HL-60/S4 treated with retinoic acid at 250 ng/mL for 4 days and 3 days (cell line): Measurements from ENCODE around the gene S100A12.

Experiments
- in situ Hi-C: fragments of 300-500 bp; cut with MboI; formaldehyde crosslinking; loops from 2 replicates; pipeline ENCODE4 v1.7.0; 2022; ENCODE audit warnings: low sequenced_read_pairs

The S100A12 gene

GRCh38 chr1:153371231-153371630, 4.2 kb downstream of the S100A12 start:
- in situ Hi-C loops, result loop anchor here (25.0 kb wide), 1 partner anchor 616 kb away; the partner anchor contains the start of genes JTB, RAB13 and RPS27

DNA sequence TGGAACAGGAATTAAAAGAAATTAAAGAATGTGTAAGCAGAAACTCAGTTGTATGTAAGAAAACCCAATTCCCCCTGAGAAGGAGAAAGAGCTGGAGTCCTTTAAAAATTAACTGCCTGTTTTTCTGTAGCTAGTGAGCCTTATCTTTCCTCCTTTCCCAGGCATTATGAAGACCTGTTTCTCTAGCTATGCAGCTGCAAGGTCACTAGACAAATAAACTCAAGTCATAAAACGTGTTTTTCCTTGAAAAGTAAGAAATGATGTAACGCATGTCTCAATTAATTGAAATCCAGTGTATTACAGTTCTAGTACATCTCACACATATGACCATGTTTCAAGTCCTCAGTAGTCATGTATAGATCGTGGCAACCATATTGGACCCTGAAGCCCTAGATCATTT, 5.3 kb downstream of the S100A12 start:
- in situ Hi-C loops, result loop anchor here (25.0 kb wide), 1 partner anchor 617 kb away; the partner anchor contains the start of genes JTB, RAB13 and RPS27

GRCh38 chr1:153368495-153368894, 6.9 kb downstream of the S100A12 start:
- in situ Hi-C loops, result loop anchor here (25.0 kb wide), 1 partner anchor 619 kb away; the partner anchor contains the start of genes JTB, RAB13 and RPS27

DNA sequence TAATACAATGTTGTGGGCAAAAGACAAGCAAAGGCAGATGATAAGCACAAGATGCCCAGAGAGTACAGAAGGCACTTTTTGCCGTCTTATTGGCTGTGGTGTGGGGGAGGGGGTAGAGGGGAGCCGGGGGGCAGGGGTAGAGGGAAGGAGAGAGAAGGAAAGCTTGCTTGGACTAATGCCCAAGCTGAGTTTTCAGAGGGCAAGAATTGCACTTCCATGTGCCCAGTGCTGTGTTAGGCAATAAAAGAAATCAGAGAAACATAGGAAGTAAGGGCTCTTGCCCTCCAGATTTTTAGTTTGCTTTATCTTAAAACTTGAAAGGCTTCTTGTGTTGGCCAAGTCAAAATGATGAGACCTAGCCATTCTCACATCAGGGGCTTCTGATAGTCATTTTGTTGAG, 8.3 kb downstream of the S100A12 start:
- in situ Hi-C loops, result loop anchor here (25.0 kb wide), 1 partner anchor 620 kb away; the partner anchor contains the start of genes JTB, RAB13 and RPS27

GRCh38 chr1:153366261-153366660, 9.2 kb downstream of the S100A12 start:
- in situ Hi-C loops, result loop anchor here (25.0 kb wide), 1 partner anchor 621 kb away; the partner anchor contains the start of genes JTB, RAB13 and RPS27

DNA sequence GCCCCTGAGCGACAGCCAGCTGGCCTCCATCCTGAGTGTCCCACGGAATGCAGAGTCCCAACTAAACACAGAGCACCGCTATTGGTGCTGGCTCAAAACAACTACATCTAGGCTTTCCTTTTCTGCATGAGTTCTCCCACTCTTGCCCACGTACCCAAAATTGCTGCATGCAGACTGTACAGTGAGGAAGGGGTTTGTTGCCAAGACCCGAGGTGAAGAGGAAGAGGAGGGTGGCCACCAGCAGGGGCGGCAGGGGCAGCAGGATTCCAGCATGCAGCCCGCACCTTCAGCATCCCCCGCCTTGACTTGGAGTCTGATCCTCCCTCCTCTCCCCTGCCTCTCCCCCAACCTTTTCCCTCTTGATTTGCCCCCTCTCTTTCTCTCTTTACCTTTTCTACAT, 9.7 kb downstream of the S100A12 start:
- in situ Hi-C loops, result loop anchor here (25.0 kb wide), 1 partner anchor 622 kb away; the partner anchor contains the start of genes JTB, RAB13 and RPS27

DNA sequence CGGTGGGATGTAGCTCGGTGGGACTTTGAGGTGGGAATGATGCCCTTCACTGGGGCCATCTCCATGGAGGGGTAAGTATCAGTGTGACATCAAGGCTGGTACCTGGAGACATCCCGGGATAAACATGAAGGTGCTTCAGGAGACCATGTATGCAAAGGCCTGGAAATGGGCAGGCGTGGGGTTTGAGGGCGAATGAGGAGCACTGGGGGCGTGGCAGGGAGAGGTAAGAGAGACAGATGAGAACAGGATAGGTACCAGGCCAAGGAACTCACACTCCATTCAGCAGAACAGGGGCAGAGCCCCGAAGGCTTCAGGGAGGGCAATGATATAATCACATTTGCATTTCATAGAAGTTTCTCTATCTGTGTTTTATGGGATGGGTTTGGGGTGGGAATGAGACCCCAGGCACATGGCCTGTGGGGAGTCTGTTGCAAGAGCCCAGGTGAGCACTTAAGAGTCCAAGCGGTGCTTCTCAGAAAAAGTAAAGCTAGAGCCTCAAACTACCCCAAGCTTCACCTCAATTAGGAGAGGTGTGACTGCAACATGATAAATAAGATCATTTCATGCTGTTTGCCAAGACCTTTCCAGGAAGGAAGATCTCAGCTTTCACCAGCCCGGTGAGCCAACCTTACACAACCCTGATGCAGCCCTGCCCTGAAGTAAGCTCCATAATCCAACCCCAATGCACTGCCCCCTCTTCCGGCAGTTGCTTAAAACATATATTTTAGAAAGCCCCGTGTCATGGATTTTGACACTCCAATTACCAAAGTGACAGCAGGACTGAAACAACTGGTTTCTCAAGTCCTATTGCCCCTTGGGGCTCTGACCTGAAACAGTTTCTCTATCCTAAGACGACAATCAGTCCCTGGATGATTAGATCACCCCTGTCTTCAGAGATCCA, 10.4 kb downstream of the S100A12 start:
- in situ Hi-C loops, result loop anchor here (25.0 kb wide), 1 partner anchor 622 kb away; the partner anchor contains the start of genes JTB, RAB13 and RPS27

DNA sequence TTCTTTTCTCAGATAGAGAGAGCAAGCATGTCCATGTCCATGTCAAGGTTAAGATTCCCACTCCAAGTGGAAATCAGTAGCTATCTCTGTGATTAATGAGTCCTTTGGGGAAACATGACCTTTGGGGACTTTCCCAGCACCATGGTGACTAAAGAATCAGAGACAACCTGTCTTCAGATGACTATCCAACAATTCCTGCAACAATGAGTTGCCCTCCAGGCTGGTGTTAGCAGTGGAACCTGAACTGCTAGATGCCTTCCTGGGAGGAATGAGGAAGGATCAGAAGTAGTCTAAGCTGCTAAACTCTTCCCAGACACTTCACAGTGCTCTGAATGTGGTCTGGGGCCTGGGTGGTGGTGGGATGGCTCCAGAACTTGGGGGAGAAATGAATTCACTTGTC, 11.3 kb downstream of the S100A12 start:
- in situ Hi-C loops, result loop anchor here (25.0 kb wide), 1 partner anchor 623 kb away; the partner anchor contains the start of genes JTB, RAB13 and RPS27

- in situ Hi-C loops, result loop anchor here (25.0 kb wide), 1 partner anchor 624 kb away; the partner anchor contains the start of genes JTB, RAB13 and RPS27
These were observed 11.8 kb downstream of the S100A12 start for GRCh38 chr1:153363641-153364040.

GRCh38 chr1:153362187-153362775, 13.1 kb downstream of the S100A12 start:
- in situ Hi-C loops, result loop anchor here (25.0 kb wide), 1 partner anchor 625 kb away; the partner anchor contains the start of genes JTB, RAB13 and RPS27

GRCh38 chr1:153361480-153362109, 13.8 kb downstream of the S100A12 start:
- in situ Hi-C loops, result loop anchor here (25.0 kb wide), 1 partner anchor 626 kb away; the partner anchor contains the start of genes JTB, RAB13 and RPS27

GRCh38 chr1:153360592-153361479, 14.6 kb downstream of the S100A12 start:
- in situ Hi-C loops, result loop anchor here (25.0 kb wide), 1 partner anchor 626 kb away; the partner anchor contains the start of genes JTB, RAB13 and RPS27

GRCh38 chr1:153360190-153360589, 15.2 kb downstream of the S100A12 start:
- in situ Hi-C loops, result loop anchor here (25.0 kb wide), 1 partner anchor 627 kb away; the partner anchor contains the start of genes JTB, RAB13 and RPS27

DNA sequence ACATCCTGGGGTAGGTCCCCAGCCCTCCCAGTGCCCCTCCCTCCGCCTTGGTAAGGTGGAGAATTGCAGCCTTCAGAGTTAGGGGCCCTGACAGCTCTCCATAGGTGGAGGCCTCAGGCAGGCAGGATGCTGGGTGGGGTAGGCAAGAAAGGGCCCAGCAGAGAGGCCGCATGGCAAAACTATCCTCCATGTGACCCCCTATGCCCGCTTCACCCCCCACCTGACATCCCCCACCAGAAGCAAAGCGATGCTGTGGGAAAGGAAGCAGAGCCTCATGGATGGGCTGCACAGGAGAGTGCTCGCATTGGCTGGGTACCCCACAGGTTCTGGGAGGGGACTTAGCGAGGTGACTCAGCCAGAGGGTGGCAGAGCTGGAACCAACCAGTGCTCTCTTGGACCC, 16.2 kb downstream of the S100A12 start:
- in situ Hi-C loops, result loop anchor here (25.0 kb wide), 1 partner anchor 628 kb away; the partner anchor contains the start of genes JTB, RAB13 and RPS27

- in situ Hi-C loops, result loop anchor here (25.0 kb wide), 1 partner anchor 629 kb away; the partner anchor contains the start of genes JTB, RAB13 and RPS27
These were observed 16.8 kb downstream of the S100A12 start for GRCh38 chr1:153358691-153358975.

GRCh38 chr1:153357853-153358690, 17.3 kb downstream of the S100A12 start, which contains the start of gene S100A9:
S100A9 (plus strand) TSS chr1:153357854; CDS start chr1:153358284, 430 bp downstream.
- in situ Hi-C loops, result loop anchor here (25.0 kb wide), 1 partner anchor 629 kb away; the partner anchor contains the start of genes JTB, RAB13 and RPS27

DNA sequence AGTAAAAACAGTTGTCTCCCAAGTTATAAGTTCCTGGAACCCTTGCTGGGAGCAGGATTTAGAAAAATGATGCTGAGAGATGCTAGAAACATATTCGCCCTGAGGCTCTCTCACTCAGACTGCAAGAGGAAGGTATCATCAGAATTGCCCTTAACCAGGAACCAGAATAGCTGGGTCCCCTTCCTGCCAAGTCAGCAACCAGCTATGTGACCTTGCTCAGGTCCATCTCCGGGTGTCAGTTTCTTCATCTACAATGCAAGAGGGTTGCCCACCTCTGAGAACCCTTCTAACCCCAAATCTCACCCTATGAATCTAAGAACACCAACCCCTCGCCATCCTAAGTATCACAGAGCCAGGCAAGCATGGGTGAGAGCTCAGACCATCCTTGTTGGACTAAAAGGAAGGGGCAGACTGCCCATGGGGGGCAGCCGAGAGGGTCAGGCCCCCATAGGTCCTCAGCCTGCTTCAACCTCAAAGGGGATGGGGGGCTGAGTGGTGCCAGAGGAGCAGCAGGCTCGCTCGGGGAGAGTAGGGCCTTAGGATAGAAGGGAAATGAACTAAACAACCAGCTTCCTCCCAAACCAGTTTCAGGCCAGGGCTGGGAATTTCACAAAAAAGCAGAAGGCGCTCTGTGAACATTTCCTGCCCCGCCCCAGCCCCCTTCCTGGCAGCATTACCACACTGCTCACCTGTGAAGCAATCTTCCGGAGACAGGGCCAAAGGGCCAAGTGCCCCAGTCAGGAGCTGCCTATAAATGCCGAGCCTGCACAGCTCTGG, 18.2 kb downstream of the S100A12 start:
- in situ Hi-C loops, result loop anchor here (25.0 kb wide), 1 partner anchor 630 kb away; the partner anchor contains the start of genes JTB, RAB13 and RPS27
